HEK293 (cell line): ENCODE results near the gene IBTK.
"Not testable (repeated sequence)": the region's sequence is repeated elsewhere in the genome, so short reads cannot be mapped to it uniquely, and the experiment has no call there.

Experiments
- CTCF ChIA-PET: fragments of 350-600 bp; formaldehyde crosslinking; extraction: SDS; loops from one replicate; lab custom pipeline; 2021; ENCODE audit warnings: antibody characterized with exemption; lab: Yijun Ruan, JAX
- POLR2A ChIA-PET: fragments of 300-600 bp; formaldehyde crosslinking; extraction: SDS; loops from one replicate; lab custom pipeline; 2020; ENCODE audit warnings: antibody characterized with exemption, inconsistent platforms; lab: Yijun Ruan, JAX
- H3K27ac ChIP-seq: fragments of 200-500 bp; sonication (Bioruptor generic); 2 replicates; pipeline ENCODE4 v1.5.1; 2014; ENCODE audit warnings: low read depth, low read length, control low read depth, inconsistent platforms; ENCODE audit errors: extremely low read depth
- H3K36me3 ChIP-seq, 2 experiments: fragments of 200-500 bp in 1 of 2; sonication (Bioruptor generic) in 1 of 2; 1 replicate in 1 of 2; 2 replicates in 1 of 2; pipeline ENCODE4 v1.5.1; 2014 to 2017; ENCODE audit warnings: inconsistent platforms in 2 of 2, low read length in 2 of 2; ENCODE audit not compliant: control insufficient read depth in 2 of 2, insufficient read depth in 1 of 2
- H3K4me1 ChIP-seq: fragments of 200-500 bp; sonication (Bioruptor generic); 2 replicates; pipeline ENCODE4 v1.5.1; 2014; ENCODE audit warnings: mild to moderate bottlenecking, low read length, inconsistent platforms; ENCODE audit not compliant: control insufficient read depth, insufficient read depth
- H3K4me3 ChIP-seq: 2 replicates; pipeline ENCODE4 v1.5.1; 2011; ENCODE audit warnings: low read depth, mild to moderate bottlenecking, control low read depth, low read length, moderate library complexity
- H3K9me3 ChIP-seq: fragments of 200-500 bp; sonication (Bioruptor generic); 2 replicates; pipeline ENCODE4 v1.5.1; 2014; ENCODE audit warnings: low read depth, low read length, inconsistent platforms; ENCODE audit not compliant: control insufficient read depth, insufficient read depth
- ATF2 ChIP-seq: fragments of 450-650 bp; formaldehyde crosslinking; IDR thresholded peaks from 2 replicates; pipeline ENCODE4 v1.5.1; 2016; ENCODE audit warnings: missing biosample characterization, missing genetic modification characterization, low read depth
- MZF1 ChIP-seq: fragments of 450-650 bp; formaldehyde crosslinking; IDR thresholded peaks from 2 replicates; pipeline ENCODE4 v1.5.1; 2017; ENCODE audit warnings: missing biosample characterization, missing genetic modification characterization, borderline replicate concordance
- PRDM4 ChIP-seq: fragments of 450-650 bp; formaldehyde crosslinking; IDR thresholded peaks from 2 replicates; pipeline ENCODE4 v1.5.1; 2017; ENCODE audit warnings: missing biosample characterization, missing genetic modification characterization
- SETDB1 ChIP-seq: IDR thresholded peaks from one replicate; pipeline ENCODE4 v1.6.1; 2017; ENCODE audit warnings: mild to moderate bottlenecking, low read length, moderate library complexity, mixed read lengths; ENCODE audit not compliant: insufficient read length
- ZFP69B ChIP-seq: fragments of 450-650 bp; formaldehyde crosslinking; IDR thresholded peaks from 2 replicates; pipeline ENCODE4 v1.5.1; 2016; ENCODE audit warnings: missing biosample characterization, missing genetic modification characterization
- ZNF157 ChIP-seq: fragments of 450-650 bp; formaldehyde crosslinking; IDR thresholded peaks from 2 replicates; pipeline ENCODE4 v1.5.1; 2016; ENCODE audit warnings: missing biosample characterization, missing genetic modification characterization
- ZNF350 ChIP-seq: fragments of 450-650 bp; formaldehyde crosslinking; IDR thresholded peaks from 2 replicates; pipeline ENCODE4 v1.5.0; 2017; ENCODE audit warnings: missing biosample characterization, mild to moderate bottlenecking, missing genetic modification characterization
- ZNF354C ChIP-seq: fragments of 450-650 bp; formaldehyde crosslinking; IDR thresholded peaks from 2 replicates; pipeline ENCODE4 v1.5.1; 2016; ENCODE audit warnings: missing biosample characterization, missing genetic modification characterization, low read depth, borderline replicate concordance
- ZNF391 ChIP-seq: fragments of 450-650 bp; formaldehyde crosslinking; IDR thresholded peaks from 2 replicates; pipeline ENCODE4 v1.5.1; 2016; ENCODE audit warnings: low read depth, missing biosample characterization, missing genetic modification characterization, borderline replicate concordance
- ZNF449 ChIP-seq: fragments of 450-650 bp; formaldehyde crosslinking; IDR thresholded peaks from 2 replicates; pipeline ENCODE4 v1.5.1; 2017; ENCODE audit warnings: missing biosample characterization, mild to moderate bottlenecking, missing genetic modification characterization, moderate library complexity
- ZNF513 ChIP-seq: fragments of 450-650 bp; IDR thresholded peaks from 2 replicates; pipeline ENCODE4 v1.5.1; 2018; ENCODE audit warnings: missing biosample characterization, missing genetic modification characterization
- ZNF514 ChIP-seq: fragments of 450-650 bp; formaldehyde crosslinking; IDR thresholded peaks from 2 replicates; pipeline ENCODE4 v1.5.1; 2016; ENCODE audit warnings: missing biosample characterization, missing genetic modification characterization
- ZNF629 ChIP-seq: fragments of 450-650 bp; formaldehyde crosslinking; IDR thresholded peaks from 2 replicates; pipeline ENCODE4 v1.5.1; 2017; ENCODE audit warnings: missing biosample characterization, missing genetic modification characterization
- ZNF670 ChIP-seq: fragments of 450-650 bp; formaldehyde crosslinking; IDR thresholded peaks from 2 replicates; pipeline ENCODE4 v1.5.1; 2016; ENCODE audit warnings: missing biosample characterization, missing genetic modification characterization, low read depth
- ZNF707 ChIP-seq: fragments of 450-650 bp; formaldehyde crosslinking; IDR thresholded peaks from 2 replicates; pipeline ENCODE4 v1.5.1; 2016; ENCODE audit warnings: missing biosample characterization, missing genetic modification characterization
- ZNF768 ChIP-seq: fragments of 450-650 bp; formaldehyde crosslinking; IDR thresholded peaks from 2 replicates; pipeline ENCODE4 v1.5.1; 2018; ENCODE audit warnings: missing biosample characterization, mild to moderate bottlenecking, missing genetic modification characterization
- ZNF776 ChIP-seq: fragments of 450-650 bp; formaldehyde crosslinking; IDR thresholded peaks from 2 replicates; pipeline ENCODE4 v1.5.0; 2017; ENCODE audit warnings: missing biosample characterization, missing genetic modification characterization, borderline replicate concordance
- ZSCAN4 ChIP-seq: fragments of 450-650 bp; formaldehyde crosslinking; IDR thresholded peaks from 2 replicates; pipeline ENCODE4 v1.5.1; 2017; ENCODE audit warnings: missing biosample characterization, missing genetic modification characterization

Gene IBTK

GRCh38 chr6:82160255-82160990 lies 87.1 kb downstream of the IBTK start:
- H3K4me1 ChIP-seq, result no peaks in the 10 kb centered on the region
- CTCF ChIA-PET, result interaction anchor here (1.4 kb wide), 1 partner anchor 905 kb away, joined by 3 read pairs; the partner anchor contains the start of gene UBE3D
- no peak overlapping the region for H3K4me3 ChIP-seq
- no peaks in the 10 kb centered on the region for H3K9me3 ChIP-seq
- TF ChIP-seq ZNF350 (tag by site-specific recombination) (no peak), ZNF449 (tag by site-specific recombination) (no peak), ZNF354C (no peak), ZNF513 (tag by site-specific recombination) (peak; percentile 61), PRDM4 (tag by site-specific recombination) (0 out of 2 replicates have a peak, but pooled peaks have one; percentile 28), ZNF391 (no peak)
- POLR2A ChIA-PET, result interaction anchor here (0.6 kb wide), 1 partner anchor 8 kb away, joined by 4 read pairs; no protein-coding TSS in a partner anchor
- peaks cover 0 to 3% of the 10 kb centered on the region in 2 experiments; a peak in 1 of 3 replicates for H3K36me3 ChIP-seq
- no peak overlapping the region for H3K27ac ChIP-seq

GRCh38 chr6:82152786-82153185 lies 94.8 kb downstream of the IBTK start:
- H3K27ac ChIP-seq, H3K4me1 ChIP-seq, CTCF ChIA-PET, H3K36me3 ChIP-seq, H3K9me3 ChIP-seq, H3K4me3 ChIP-seq: not testable (repeated sequence)
- POLR2A ChIA-PET, result interaction anchor here (0.6 kb wide), 1 partner anchor 8 kb away, joined by 4 read pairs; no protein-coding TSS in a partner anchor

GRCh38 chr6:82151147-82151546 lies 96.4 kb downstream of the IBTK start:
- POLR2A ChIA-PET, H3K27ac ChIP-seq, H3K4me3 ChIP-seq, H3K36me3 ChIP-seq, CTCF ChIA-PET, H3K9me3 ChIP-seq, H3K4me1 ChIP-seq: not testable (repeated sequence)

- H3K4me3 ChIP-seq, result no peak overlapping the region
- CTCF ChIA-PET, result no interaction called here
- H3K9me3 ChIP-seq, result no peaks in the 10 kb centered on the region
- H3K4me1 ChIP-seq, result peaks cover 5% of the 10 kb centered on the region; the same call in 1 of the 2 replicates
- POLR2A ChIA-PET, result no interaction called here
- H3K36me3 ChIP-seq, result no peaks in the 10 kb centered on the region
- no peak overlapping the region for H3K27ac ChIP-seq
- TF ChIP-seq SETDB1, result no peak
- no peak for TF ChIP-seq ZFP69B
- TF ChIP-seq ZNF707 (tag by site-specific recombination), result no peak
- TF ChIP-seq ZNF768 (tag by site-specific recombination), result no peak
- no peak for TF ChIP-seq ATF2 (tag by site-specific recombination)
- no peak for TF ChIP-seq ZNF776 (tag by site-specific recombination)
- no peak for TF ChIP-seq ZNF514 (tag by site-specific recombination)
- no peak for TF ChIP-seq MZF1 (tag by site-specific recombination)
- TF ChIP-seq ZNF629, result no peak
- no peak for TF ChIP-seq ZSCAN4 (tag by site-specific recombination)
- TF ChIP-seq ZNF670 (tag by site-specific recombination), result no peak
- TF ChIP-seq ZNF157 (tag by site-specific recombination), result no peak
Observed at GRCh38 chr6:82145926-82146452, 101.6 kb downstream of the IBTK start.
